ENCODE data around the gene SRC.

The SRC gene

DNA sequence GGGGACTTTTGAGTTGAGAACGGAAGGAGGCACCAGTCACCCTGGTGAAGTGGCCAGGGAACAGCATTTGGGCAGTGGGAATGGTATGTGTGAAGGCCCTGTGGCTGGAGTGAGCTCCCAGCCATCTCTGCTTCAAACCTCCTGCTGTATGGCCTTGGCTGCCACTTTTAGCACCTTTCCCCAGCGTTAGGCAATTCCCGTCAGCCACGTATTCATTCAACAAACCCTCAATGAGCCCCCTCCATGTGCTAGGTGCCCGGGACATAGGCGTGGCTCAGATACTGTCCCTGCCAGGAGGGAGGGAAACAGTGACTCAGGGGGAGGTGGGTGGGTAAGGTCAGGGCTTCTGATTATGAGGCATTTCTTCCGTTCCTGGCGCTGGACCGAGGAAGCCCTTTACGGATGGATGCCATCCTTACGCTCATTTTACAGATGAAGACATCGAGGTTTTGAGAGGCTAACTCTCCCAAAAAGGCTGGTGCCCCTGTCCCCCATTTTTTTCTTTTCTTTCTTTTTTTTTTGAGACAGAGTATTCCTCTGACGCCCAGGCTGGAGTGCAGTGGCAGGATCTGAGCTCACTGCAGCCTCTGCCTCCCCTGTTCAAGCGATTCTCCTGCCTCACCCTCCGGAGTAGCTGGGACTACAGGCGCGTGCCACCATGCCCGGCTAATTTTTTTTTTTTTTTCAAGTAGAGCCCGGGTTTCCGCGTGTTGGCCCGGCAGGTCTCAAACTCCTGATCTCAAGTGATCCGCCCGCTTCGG, 37.5 kb downstream of the SRC start:
- H3K27me3 ChIP-seq (ENCODE audit: insufficient read depth, poor library complexity, severe bottlenecking), result no peaks in the 10 kb centered on the region
- no peak overlapping the region for H3K4me3 ChIP-seq (replicated peaks; ENCODE audit: insufficient read depth, low read length)
- no peak for DNase-seq (ENCODE audit: low read depth in 1 of 2, low spot score in 1 of 2)
- TF ChIP-seq POLR2AphosphoS5 (IDR thresholded peaks at IDR 0.05; ENCODE audit: low read depth) (no peak), SPI1 (IDR thresholded peaks at IDR 0.05; ENCODE audit: borderline replicate concordance, low read depth) (no peak), GABPA (IDR thresholded peaks at IDR 0.05; ENCODE audit: low read depth) (no peak)
- TF ChIP-seq, protein P1, sequence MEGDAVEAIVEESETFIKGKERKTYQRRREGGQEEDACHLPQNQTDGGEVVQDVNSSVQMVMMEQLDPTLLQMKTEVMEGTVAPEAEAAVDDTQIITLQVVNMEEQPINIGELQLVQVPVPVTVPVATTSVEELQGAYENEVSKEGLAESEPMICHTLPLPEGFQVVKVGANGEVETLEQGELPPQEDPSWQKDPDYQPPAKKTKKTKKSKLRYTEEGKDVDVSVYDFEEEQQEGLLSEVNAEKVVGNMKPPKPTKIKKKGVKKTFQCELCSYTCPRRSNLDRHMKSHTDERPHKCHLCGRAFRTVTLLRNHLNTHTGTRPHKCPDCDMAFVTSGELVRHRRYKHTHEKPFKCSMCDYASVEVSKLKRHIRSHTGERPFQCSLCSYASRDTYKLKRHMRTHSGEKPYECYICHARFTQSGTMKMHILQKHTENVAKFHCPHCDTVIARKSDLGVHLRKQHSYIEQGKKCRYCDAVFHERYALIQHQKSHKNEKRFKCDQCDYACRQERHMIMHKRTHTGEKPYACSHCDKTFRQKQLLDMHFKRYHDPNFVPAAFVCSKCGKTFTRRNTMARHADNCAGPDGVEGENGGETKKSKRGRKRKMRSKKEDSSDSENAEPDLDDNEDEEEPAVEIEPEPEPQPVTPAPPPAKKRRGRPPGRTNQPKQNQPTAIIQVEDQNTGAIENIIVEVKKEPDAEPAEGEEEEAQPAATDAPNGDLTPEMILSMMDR (IDR thresholded peaks at IDR 0.05; ENCODE audit: insufficient read depth, low read length), result no peak
- TF ChIP-seq, protein P2, sequence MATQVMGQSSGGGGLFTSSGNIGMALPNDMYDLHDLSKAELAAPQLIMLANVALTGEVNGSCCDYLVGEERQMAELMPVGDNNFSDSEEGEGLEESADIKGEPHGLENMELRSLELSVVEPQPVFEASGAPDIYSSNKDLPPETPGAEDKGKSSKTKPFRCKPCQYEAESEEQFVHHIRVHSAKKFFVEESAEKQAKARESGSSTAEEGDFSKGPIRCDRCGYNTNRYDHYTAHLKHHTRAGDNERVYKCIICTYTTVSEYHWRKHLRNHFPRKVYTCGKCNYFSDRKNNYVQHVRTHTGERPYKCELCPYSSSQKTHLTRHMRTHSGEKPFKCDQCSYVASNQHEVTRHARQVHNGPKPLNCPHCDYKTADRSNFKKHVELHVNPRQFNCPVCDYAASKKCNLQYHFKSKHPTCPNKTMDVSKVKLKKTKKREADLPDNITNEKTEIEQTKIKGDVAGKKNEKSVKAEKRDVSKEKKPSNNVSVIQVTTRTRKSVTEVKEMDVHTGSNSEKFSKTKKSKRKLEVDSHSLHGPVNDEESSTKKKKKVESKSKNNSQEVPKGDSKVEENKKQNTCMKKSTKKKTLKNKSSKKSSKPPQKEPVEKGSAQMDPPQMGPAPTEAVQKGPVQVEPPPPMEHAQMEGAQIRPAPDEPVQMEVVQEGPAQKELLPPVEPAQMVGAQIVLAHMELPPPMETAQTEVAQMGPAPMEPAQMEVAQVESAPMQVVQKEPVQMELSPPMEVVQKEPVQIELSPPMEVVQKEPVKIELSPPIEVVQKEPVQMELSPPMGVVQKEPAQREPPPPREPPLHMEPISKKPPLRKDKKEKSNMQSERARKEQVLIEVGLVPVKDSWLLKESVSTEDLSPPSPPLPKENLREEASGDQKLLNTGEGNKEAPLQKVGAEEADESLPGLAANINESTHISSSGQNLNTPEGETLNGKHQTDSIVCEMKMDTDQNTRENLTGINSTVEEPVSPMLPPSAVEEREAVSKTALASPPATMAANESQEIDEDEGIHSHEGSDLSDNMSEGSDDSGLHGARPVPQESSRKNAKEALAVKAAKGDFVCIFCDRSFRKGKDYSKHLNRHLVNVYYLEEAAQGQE (IDR thresholded peaks at IDR 0.05; ENCODE audit: insufficient replicate concordance, low read depth), result no peak
- no peak overlapping the region for H3K27ac ChIP-seq (replicated peaks)

DNA sequence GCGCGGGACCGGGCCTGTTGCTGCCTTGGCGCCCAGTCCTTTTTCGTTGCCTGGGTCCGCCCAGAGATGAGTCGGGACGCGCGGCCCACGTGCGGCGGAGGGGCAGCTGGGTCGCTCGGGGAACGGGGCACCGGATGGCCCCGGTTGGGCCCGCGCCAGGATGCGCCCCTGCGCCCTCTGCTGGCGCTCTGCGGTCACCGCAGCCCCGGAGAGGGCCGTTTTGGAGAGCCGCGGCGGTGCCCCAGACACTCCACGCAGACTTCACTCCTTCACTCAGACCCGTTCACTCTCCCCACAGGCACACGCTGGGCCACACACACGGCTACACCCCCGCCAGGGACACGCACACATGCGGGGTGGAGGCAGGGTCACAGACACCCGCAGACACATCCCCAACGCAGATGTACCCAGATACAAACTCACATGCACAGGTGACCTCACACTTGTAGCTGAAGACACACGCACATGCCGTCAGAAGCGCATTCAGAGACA, 38.8 kb downstream of the SRC start:
- Histone ChIP-seq H3K27ac (replicated peaks) (no peak overlapping the region), H3K4me3 (replicated peaks; ENCODE audit: insufficient read depth, low read length) (peak overlapping the region; percentile 45)
- peak; percentile 45 to 54 for DNase-seq (ENCODE audit: low read depth in 1 of 2, low spot score in 1 of 2)

DNA sequence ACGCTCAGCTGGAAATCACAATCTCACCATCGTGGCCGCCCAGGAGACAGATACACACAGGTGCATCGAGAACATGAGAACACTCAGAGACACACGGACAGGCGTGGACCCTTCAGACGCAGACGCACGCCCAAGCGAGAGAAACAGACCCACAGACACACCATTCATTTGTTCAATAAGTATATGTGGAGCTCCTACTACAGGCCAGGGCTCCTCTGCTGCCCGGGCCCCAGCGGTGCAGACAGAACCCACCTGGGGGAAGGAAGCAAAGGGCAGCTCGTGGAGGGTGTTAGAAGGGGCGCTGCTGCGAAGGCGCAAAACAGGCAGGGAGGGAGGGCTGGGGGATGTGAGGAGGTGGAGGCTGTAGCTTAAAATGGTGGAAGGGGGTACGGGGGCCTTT, 39.2 kb downstream of the SRC start:
- H3K4me3 ChIP-seq (replicated peaks; ENCODE audit: insufficient read depth, low read length), result no peak overlapping the region
- DNase-seq (ENCODE audit: low read depth in 1 of 2, low spot score in 1 of 2), result no peak
- no peak for TF ChIP-seq GABPA (IDR thresholded peaks at IDR 0.05; ENCODE audit: low read depth)
- TF ChIP-seq SPI1 (IDR thresholded peaks at IDR 0.05; ENCODE audit: borderline replicate concordance, low read depth), result no peak
- TF ChIP-seq, protein P1 (IDR thresholded peaks at IDR 0.05; ENCODE audit: insufficient read depth, low read length), result no peak
- TF ChIP-seq, protein P2 (IDR thresholded peaks at IDR 0.05; ENCODE audit: insufficient replicate concordance, low read depth), result no peak
- TF ChIP-seq POLR2AphosphoS5 (IDR thresholded peaks at IDR 0.05; ENCODE audit: low read depth), result no peak
- H3K27ac ChIP-seq (replicated peaks), result no peak overlapping the region
- no peaks in the 10 kb centered on the region for H3K27me3 ChIP-seq (ENCODE audit: insufficient read depth, poor library complexity, severe bottlenecking)

More for the DNA sequence above, 38.8 kb downstream of the SRC start:
- H3K27me3 ChIP-seq (ENCODE audit: insufficient read depth, poor library complexity, severe bottlenecking), result no peaks in the 10 kb centered on the region
- no peak; the same call in 1 of the 2 replicates for TF ChIP-seq POLR2AphosphoS5 (IDR thresholded peaks at IDR 0.05; ENCODE audit: low read depth)
- TF ChIP-seq, protein P1 (IDR thresholded peaks at IDR 0.05; ENCODE audit: insufficient read depth, low read length), result peak; percentile 67

Measured in HL-60 (cell line).